Measurements from ENCODE around the gene LSS.

DNA sequence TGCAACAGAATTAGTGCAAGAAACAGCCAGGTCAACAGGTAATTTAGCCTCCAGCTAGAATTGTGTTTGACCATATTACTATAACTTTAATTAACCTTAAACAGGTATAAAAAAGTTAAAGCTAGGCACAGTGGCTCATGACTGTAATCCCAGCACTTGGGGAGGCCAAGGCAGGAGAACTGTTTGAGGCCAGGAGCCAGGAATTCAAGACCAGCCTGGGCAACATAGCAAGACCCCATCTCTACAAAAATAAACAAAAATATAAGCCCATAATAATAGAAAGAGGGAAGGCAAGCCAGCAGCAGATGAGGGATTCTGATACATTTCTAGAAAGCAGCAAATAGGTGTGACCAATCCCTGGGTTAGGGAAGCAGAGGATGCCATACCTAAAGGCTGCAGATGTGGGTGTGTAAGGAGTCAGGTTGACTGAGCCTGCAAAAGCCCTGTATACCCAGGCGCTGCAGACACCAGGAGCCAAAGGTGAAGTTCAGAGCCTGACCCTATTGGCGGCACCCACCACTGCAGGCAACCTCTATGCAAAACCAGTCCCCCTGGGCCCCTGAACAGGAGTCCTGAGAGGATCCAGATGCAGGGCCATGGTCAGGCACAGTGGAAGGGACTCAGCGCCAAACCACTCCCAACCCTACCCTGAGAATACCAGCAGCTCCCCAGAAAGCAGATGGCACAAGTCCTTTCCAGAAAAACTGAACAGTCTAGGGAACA is 19.3 kb upstream of the LSS start:
- TF ChIP-seq, protein P1, sequence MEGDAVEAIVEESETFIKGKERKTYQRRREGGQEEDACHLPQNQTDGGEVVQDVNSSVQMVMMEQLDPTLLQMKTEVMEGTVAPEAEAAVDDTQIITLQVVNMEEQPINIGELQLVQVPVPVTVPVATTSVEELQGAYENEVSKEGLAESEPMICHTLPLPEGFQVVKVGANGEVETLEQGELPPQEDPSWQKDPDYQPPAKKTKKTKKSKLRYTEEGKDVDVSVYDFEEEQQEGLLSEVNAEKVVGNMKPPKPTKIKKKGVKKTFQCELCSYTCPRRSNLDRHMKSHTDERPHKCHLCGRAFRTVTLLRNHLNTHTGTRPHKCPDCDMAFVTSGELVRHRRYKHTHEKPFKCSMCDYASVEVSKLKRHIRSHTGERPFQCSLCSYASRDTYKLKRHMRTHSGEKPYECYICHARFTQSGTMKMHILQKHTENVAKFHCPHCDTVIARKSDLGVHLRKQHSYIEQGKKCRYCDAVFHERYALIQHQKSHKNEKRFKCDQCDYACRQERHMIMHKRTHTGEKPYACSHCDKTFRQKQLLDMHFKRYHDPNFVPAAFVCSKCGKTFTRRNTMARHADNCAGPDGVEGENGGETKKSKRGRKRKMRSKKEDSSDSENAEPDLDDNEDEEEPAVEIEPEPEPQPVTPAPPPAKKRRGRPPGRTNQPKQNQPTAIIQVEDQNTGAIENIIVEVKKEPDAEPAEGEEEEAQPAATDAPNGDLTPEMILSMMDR (conservative IDR thresholded peaks at IDR 0.05; ENCODE audit: low read depth in 2 of 2), result no peak
- TF ChIP-seq EZH2 (IDR thresholded peaks at IDR 0.05; ENCODE audit: low read depth, unreplicated experiment), result no peak
- no peak for TF ChIP-seq EZH2phosphoT487 (IDR thresholded peaks at IDR 0.05; ENCODE audit: unreplicated experiment)
- TF ChIP-seq POLR2AphosphoS5 (IDR thresholded peaks at IDR 0.05; ENCODE audit: low read depth), result no peak
- no peak for TF ChIP-seq JUNB (IDR thresholded peaks at IDR 0.05; ENCODE audit: unreplicated experiment)
- no peak for TF ChIP-seq ZNF114 (CRISPR knock-in tag; IDR thresholded peaks at IDR 0.05)
- TF ChIP-seq, protein P2, sequence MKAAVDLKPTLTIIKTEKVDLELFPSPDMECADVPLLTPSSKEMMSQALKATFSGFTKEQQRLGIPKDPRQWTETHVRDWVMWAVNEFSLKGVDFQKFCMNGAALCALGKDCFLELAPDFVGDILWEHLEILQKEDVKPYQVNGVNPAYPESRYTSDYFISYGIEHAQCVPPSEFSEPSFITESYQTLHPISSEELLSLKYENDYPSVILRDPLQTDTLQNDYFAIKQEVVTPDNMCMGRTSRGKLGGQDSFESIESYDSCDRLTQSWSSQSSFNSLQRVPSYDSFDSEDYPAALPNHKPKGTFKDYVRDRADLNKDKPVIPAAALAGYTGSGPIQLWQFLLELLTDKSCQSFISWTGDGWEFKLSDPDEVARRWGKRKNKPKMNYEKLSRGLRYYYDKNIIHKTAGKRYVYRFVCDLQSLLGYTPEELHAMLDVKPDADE (IDR thresholded peaks at IDR 0.05), result no peak
